Renal cortex interstitium (tissue), 11 donors: ENCODE data around the gene GMEB2. TPM values are rescaled to one million over a fixed set of nuclear protein-coding genes. Genes with fewer than 3 reads are reported as not detected.

ENCODE experiments used
- DNase-seq, 11 donors: peaks; one replicate each; pipeline ENCODE4 v3.0.0-alpha.2; 2013; ENCODE audit warnings: low read depth in 9 of 11, low spot score in 4 of 11; ENCODE audit errors: extremely low read depth in 1 of 11
- polyA plus RNA-seq, 3 donors: library from polyadenylated mRNA; unstranded; fragments of 120-200 nt; gene quantifications; one replicate each; pipeline ENCODE4 v1.2.1, GENCODE V29; 2013; ENCODE audit not compliant: insufficient read length in 3 of 3

GMEB2 gene
- polyA plus RNA-seq, 3 donors = 9.5 to 13.2 (median 12.2) TPM

DNA sequence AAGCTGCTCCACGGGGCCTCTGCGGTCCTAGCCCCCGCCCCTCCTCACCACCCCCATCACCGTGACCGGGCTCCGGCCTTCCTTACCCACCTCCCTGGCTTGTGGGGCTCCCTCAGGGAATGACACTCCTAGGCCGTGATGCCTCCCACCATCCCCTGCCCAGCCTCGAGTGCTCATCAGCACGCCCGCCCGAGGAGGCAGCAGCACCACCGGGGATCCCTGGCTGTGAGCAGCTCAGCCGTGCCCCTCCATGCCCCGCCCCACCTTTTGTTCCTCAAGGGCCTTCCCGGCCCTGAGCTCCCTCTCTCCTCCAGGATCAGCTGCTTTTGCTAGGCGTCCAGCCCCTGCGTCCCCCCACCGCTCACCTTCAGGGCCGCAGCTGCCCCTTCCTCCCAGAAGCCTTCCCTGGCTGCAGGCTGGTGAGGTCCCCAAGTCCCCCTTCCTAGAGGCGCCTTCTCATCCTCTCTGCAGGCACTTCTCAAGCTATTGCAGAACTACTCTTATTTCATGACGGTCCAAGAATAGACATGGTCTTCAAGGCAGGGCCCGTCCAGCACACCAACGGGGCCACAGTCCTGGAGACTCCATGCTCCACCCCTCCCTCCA is 69.9 kb downstream of the GMEB2 start:
- DNase-seq = no peak

DNA sequence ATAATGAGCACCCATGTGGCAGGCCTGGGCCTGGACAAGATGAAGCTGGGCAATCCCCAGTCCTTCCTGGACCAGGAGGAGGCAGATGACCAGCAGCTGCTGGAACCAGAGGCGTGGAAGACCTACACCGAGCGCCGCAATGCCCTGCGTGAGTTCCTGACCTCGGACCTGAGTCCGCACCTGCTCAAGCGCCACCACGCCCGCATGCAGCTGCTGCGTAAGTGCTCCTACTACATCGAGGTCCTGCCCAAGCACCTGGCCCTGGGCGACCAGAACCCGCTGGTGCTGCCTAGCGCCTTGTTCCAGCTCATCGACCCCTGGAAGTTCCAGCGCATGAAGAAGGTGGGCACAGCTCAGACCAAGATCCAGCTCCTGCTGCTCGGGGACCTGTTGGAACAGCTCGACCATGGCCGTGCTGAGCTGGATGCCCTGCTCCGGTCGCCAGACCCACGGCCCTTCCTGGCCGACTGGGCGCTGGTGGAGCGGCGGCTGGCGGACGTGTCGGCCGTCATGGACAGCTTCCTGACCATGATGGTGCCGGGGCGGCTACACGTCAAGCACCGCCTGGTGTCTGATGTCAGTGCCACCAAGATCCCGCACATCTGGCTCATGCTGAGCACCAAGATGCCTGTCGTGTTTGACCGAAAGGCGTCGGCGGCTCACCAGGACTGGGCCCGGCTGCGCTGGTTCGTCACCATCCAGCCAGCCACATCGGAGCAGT is 71.1 kb downstream of the GMEB2 start:
- DNase-seq = no peak

GRCh38 chr20:63554361-63555278 is 72.3 kb downstream of the GMEB2 start:
- no peak for DNase-seq

DNA sequence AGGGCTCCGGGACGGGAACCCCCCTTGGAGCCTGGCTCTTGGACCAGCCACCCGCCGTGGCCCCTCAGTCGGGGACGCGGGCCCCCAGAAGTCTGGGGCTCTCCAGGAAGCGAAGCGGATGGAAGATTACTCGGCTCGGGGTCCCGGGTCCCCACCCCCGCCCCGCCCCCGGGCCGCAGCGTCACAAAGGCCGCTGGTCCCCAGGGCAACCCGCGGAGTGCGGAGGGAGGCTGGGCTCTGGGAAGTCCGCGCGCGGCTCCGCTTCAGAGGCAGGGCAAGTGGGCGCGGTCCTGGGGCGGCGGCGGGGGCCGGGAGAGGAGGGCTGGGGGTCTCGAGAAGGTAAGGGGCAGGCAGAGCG is 73.0 kb downstream of the GMEB2 start, which contains the start of gene FNDC11:
Gene FNDC11 (plus strand): TSS at position 227 of the 358 bp plus-strand sequence. CDS start 1,505 bp downstream, outside the sequence.
- peak in 4 of 11 donors; percentile 54 to 64 (median 62) for DNase-seq

GRCh38 chr20:63553251-63553932 is 73.5 kb downstream of the GMEB2 start:
- DNase-seq = peak in 6 of 11 donors; percentile 48 to 69 (median 56)

GRCh38 chr20:63552481-63553249 is 74.2 kb downstream of the GMEB2 start:
- no peak for DNase-seq

DNA sequence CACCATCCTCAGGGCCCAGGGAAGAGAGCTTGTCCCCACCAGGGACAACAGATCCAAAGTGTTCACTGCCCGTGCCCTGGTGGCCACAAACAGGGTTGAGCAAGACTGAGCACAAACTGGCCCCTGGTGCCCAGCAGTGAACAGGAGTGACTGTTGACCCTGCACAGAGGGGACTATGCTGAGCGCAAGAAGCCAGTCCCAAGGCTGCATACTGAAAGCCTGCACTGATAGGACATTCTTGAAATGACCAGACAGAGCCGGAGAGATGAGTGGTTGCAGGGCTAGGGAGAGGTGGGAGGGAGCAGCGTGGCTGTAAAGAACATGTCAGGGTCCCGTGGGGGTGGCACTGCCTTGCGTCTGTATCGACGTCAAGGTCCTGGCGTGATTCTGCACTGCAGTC is 75.8 kb downstream of the GMEB2 start:
- no peak for DNase-seq

GRCh38 chr20:63549679-63550282 is 77.1 kb downstream of the GMEB2 start:
- no peak for DNase-seq

DNA sequence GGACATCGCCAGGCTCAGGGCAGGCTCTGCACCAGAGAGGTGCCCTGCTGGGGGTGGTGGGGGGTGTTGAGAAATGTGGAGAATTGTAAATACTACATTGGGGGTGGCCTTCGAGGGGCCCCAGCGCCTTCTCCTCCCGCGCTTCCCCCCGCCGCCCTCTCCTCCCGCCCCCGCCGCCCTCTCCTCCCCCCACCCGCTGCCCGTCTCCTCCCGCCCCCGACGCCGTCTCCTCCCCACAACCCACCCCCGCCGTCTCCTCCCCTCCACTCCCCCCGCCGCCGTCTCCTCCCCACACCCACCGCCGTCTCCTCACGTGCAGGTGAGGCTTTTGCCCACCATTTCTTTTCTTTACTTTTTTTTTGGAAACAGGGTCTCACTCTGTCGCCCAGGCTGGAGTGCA is 77.9 kb downstream of the GMEB2 start:
- no peak for DNase-seq

DNA sequence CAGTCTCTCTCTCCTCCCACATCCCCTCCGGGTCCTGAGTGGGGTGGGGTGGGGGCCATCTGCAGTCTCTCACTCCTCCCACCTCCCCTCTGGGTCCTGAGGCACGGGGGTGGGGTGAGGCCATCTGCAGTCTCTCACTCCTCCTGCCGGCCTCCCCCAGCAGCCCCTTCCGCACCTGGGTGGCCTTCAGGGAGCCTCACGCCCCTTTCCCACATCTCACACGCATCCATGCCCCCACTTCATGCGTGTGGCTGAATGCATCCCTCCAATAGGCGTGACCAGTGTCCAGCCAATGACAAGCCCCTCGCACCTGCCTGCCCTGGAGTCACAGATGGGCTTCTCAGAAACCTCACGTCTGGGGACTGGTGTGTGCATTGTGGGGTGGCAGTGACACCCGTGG is 78.4 kb downstream of the GMEB2 start:
- DNase-seq = no peak

GRCh38 chr20:63547725-63548480 is 79.0 kb downstream of the GMEB2 start, which contains the start of gene SRMS:
SRMS (minus strand) TSS chr20:63547749; CDS start chr20:63547463, 286 bp downstream.
- DNase-seq = no peak

DNA sequence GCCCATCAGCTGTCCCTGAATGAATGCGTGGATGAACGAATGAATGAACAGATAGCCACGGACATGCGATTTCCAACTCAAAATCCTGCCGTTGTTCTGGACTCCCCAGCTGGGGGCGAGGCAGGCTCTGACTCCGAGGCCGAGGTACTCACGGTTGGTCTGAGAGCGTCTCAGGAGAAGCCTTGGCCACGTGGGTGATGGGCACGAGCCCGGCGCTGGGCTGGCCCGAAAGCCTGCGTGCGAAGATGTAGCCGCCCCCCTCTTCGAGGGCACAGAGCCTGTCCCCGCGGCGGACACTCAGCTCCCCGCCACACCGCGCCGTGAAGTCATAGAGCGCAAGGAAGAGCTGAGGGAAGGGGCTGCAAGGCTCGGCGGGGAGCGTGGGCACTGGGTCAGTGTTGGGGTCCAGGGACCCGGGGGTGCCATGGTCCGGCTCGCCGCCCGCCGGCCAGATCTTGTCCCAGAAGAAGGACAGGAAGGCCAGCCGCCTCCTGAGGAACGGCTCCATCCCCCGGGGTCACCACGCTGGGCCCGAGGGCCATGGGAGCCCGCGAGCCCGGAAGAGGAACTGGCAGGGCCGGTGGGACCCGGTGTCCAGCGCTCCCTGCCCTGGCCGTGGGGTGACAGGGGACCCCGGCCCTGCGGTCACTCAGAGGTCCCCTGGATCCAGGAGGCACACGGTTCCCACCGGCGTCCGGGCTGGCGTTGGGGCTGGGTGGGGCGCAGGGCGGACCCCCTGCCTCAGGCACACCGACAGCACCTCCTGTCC is 79.8 kb downstream of the GMEB2 start:
- DNase-seq = no peak

GRCh38 chr20:63546256-63546955 is 80.5 kb downstream of the GMEB2 start:
- DNase-seq = no peak

DNA sequence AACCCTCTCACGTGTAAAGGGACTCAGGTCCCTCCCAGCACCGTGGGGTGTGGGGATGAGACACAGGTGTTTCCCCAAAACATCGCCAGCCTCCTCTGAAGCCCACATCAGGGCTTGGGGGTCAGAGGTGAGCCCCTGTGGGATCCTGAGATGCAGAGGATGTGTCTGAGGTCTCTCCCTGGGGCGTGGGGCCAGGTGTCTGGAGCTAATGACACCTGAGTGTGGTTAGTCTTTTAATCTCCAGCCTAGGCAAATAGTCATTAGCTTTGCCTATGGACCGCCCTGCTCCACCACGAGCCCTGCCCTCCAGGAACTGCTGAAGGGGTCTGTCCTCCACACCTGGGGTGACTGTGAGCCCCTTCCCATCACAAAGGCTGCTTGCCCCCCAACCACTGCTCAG is 81.1 kb downstream of the GMEB2 start:
- no peak for DNase-seq

DNA sequence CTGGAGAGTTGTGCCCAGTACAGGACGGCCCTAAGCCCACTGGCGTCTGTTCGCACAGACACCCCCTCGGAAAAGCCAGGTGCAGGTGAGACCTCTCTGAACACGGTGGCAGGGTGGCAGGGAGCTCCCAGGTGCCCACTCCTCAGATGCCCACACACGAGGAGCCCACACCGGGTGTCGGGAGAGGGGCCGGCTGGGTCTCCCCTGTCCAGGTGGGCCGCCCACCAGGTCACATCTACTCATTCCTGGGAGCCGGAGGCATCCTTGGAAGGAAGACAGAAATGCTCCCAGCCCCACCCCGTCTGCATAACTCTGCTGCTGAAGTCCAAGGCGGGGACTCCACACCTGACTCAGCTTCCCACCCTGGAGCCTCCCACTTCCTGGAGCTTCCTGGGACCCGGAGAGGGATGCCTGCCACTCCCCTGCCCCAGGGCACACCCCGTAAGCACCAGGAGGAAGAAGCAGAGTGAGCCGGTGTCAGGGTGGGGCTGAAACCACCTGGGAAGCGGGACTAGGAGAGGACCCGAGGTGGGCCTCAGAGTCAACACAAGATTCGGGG is 81.9 kb downstream of the GMEB2 start:
- no peak for DNase-seq
